Activated CD4-positive, alpha-beta T cell treated with anti-CD3 and anti-CD28 coated beads, Interleukin-2, amount 50 U/mL, for 24 hours (primary cell): Measurements from ENCODE around the gene TPO.
"Not testable (repeated sequence)": the region's sequence is repeated elsewhere in the genome, so short reads cannot be mapped to it uniquely, and the experiment has no call there.

Source experiments
- DNase-seq, 2 donors: peaks; one replicate each; pipeline ENCODE4 v3.0.0-alpha.2; 2020; ENCODE audit warnings: low read depth in 1 of 2, low spot score in 1 of 2

The TPO gene

GRCh38 chr2:1577846-1578245 lies 164.6 kb downstream of the TPO start:
- DNase-seq = no peak

- DNase-seq = not testable (repeated sequence)
Measured at GRCh38 chr2:1581257-1581964, 168.1 kb downstream of the TPO start.

DNA sequence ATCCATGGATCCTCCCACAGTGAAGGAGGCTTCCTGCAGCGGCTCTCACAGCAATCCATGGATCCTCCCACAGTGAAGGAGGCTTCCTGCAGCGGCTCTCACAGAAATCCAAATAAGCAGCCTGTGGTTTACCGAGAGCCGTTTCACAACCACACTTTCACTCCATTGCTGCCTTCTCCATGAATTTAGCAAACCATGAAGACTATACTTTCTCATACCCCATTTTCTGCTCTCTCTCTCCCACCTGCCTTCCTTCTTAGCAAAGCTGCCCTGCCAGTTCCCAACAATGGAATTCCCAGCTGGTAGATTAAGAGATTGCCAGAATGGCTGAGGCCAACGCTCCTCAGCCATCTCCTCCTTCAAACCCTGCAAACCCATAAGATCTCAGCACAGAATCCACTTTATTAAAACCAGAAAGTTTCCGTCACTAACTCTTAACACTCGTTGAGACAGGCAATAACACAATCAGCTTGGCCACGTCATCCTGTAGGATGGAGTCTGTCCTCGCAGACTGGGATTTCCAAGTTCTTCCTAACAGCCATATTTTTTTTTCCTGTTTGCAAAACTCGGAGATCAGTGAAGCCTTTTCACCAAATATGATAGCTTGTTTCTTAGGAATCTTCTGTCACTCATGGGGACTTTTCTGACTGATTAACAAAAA lies 168.8 kb downstream of the TPO start:
- DNase-seq = no peak

GRCh38 chr2:1582891-1583341 lies 169.7 kb downstream of the TPO start:
- no peak for DNase-seq

GRCh38 chr2:1584051-1584531 lies 170.8 kb downstream of the TPO start:
- no peak for DNase-seq

GRCh38 chr2:1584691-1585485 lies 171.6 kb downstream of the TPO start:
- no peak for DNase-seq

GRCh38 chr2:1585635-1586034 lies 172.4 kb downstream of the TPO start:
- no peak for DNase-seq

DNA sequence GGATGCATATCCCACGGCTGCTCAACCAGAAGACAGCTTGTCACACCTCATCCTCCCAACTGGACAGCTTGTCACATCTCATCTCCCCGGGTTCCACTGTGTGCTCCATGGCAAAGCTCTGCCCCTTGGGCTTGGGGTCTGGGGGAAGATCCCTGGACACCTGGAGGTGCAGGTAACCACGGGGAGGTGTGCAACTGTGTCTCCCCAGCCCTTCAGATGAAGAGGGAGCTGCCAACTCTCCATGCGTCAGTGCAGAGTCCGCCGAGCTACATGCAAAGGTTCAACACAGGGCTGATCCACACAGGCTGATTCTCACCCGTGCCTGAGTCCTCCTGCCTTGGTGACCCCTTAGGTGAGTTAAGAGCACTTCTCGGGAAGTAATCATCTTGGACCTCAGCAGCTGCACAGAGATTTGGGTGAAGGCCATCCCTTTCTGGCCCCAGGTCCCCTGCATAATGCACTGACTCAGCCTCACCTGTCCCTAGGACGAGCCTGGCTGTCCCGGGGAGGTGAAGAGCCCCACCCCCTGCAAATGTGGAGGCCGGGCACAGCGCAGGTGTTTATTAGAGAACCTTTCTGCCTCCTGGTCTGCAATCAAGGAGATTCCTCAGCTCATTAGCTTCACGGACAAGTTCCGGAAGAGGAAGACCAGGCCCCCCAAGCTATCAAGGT lies 173.1 kb downstream of the TPO start:
- no peak for DNase-seq

DNA sequence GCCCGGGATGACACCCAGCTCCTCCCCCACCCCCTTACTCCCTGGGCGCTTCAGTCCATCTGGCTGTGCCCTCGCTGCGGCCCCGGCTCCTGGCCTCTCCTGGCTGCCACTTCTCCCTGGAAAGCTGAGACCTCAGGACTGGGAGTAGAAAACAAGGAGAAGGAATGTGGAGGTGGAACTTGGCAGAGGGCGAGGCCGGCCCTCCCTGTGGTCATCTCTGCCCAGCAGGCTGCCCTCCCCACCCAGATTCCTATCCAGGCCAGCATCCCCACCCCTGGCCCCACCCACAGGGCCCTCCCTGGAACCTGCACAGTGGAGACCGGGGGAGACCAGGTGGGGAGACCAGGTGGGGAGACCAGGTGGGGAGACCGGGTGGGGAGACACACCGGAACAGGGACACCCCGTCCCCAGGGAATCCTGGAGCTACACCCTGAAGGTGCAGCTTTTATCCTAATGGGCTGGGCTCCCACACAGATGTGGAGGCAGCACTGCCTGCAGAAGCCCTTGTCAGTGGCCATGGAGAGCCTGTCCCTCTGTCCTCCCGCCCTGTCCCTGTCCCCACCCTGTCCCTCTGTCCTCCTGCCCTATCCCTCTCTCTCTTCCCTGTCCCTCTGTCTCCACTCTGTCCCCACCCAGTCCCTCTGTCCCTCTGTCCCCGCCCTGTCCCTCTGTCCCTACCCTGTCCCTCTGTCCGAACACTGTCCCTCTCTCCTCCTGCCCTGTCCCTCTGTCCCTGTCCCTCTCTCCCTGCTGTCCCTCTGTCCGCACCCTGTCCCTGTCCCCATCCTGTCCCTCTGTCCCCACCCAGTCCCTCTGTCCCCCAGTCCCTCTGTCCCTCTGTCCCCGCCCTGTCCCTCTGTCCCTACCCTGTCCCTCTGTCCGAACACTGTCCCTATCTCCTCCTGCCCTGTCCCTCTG lies 173.9 kb downstream of the TPO start:
- DNase-seq = no peak

DNA sequence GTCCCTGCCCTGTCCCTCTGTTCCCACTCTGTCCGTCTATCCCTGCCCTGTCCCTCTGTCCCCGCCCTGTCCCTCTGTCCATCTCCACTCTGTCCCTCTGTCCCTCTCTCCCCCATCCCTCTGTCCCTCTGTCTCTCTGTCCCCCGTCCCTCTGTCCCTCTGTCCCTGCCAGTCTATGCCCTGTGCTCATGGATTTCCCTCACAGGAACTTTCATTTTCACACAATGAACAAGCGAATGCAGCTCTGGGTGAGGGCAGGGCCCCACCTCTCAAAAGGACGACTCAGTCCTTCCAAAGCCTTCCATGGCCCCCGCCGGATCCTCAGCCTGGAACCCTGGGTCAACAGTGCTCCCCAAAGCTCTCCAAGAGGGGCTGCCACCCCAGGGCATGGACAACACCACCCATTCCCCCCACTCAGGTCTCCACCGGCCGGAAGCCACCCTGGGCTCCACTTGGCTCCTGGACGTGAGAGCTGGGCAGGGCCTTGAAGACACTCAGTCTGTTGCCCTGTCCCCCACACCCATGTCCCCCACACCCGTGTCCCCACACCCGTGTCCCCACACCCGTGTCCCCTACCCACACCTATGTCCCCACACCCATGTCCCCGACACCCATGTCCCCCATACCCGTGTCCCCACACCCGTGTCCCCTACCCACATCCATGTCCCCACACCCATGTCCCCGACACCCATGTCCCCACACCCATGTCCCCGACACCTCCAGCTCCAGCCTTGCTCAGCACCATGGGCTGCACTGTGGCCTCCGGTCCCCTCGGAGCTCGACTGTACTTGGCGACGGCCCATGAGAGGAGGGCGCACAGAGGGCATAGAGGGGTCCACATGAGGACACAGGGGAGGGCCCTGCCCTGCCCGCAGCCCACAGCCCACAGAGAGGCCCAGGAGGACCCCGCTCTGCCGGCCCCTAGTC lies 175.1 kb downstream of the TPO start:
- DNase-seq = no peak

DNA sequence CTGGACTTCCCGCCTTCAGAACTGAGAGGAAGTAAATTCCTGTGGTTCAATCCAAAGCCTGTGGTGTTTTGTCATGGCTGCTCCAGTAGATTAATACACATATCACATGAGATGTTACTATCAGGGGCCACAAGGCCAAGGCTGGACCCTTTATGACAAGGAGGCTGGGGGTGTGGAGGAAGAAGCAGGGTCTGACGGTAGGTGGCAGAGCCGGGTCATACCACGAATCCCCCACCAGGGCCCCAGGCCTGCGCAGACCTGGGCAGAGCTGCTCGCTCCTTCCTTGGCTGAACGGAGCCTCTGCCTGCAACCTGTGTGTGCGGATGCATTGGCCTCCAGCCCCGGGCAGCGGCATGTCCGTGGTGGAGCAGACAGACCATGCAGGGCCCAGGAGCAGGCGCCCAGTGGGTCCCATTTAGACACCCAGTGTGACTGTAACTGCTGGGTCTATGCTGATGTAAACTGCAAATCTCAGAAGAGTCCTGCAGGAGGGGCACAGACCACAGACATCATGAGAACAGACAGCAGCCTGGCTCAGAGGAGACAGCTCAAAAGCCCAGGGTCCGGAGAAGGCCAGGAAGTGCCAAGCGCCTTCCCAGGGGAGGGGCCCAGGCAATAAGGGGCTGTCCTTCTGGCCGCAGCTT lies 175.8 kb downstream of the TPO start:
- no peak for DNase-seq

DNA sequence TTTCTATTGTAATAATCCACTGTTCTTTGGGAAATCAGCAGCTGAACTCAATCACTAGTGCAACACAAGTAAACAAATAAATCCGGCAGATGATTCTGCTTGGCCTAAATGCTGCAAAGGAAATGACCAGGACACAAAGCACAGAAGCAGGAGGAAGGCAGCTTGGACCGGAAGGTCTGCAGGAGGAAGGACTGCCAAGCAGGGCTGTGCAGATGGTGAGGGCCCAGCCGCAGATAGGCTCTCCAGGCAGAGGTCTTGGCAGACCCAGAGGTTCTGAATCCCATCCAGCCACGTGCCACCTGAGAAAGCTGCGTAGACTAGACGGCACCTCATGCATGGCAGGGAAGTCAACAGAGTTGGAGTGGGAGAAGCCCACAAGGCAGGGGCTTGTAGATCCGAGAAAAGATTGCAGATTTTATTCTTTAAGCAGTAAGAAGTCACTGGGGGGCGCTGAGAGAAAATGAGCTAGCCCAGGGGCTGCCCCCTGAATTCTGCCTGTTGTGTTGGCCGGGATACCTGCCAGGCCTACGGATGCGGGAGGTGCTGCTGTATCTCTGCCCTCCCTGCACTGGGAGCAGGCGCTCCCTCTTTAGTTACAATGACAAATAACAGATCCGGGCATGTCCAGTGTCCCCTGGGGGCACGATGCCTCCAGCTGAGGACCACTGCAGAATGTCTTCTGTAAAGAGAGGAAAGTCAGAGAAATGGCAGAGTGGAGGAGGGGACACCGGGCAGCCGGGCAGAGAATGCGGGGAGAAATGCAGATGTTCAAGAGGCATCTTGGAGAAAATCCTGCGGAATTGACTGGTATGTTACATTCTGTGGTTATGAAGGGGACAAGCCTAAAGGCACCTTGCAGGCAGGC lies 177.6 kb downstream of the TPO start:
- DNase-seq = no peak

DNA sequence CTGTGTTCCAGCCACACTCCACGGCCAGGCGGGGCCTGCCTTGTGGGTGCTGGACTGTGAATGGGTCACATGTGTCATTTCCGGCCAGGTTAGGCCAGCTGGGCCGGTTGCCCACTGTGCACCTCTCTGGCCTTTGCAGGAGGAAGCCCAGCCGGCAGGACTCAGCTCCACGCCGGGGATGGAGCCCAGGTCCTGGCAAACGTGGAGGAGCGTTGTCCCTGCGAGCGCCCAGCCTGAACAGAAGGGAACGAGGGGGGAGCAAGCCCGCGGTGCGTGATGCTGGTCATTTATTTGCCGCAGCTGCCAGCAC lies 178.2 kb downstream of the TPO start:
- DNase-seq = no peak
